Effector memory CD8-positive, alpha-beta T cell (primary cell): ENCODE data around the gene BAHCC1.

Source experiments
- ATAC-seq: fragments of 150-1000 bp; cut with Tn5 transposase; replicated peaks from 2 replicates; pipeline ENCODE4 v1.10.0; 2021; ENCODE audit warnings: mild to moderate bottlenecking, moderate library complexity
- DNase-seq, 3 experiments: peaks; one replicate each; pipeline ENCODE4 v3.0.0; 2021
- H3K27ac Mint-ChIP-seq, 2 donors: one replicate each; pipeline ENCODE4 v1.8.0; 2022; ENCODE audit warnings: mild to moderate bottlenecking in 2 of 2, mixed read lengths in 2 of 2, moderate library complexity in 2 of 2
- H3K27me3 Mint-ChIP-seq, 2 donors: one replicate each; pipeline ENCODE4 v1.8.0; 2022; ENCODE audit warnings: mixed read lengths in 2 of 2
- H3K36me3 Mint-ChIP-seq: one replicate; pipeline ENCODE4 v1.8.0; 2022; ENCODE audit warnings: mild to moderate bottlenecking, moderate library complexity, mixed read lengths; ENCODE audit not compliant: insufficient read depth
- H3K4me1 Mint-ChIP-seq, 2 donors: one replicate each; pipeline ENCODE4 v1.8.0; 2022; ENCODE audit warnings: low read depth in 2 of 2, mixed read lengths in 2 of 2
- H3K4me3 Mint-ChIP-seq, 2 donors: one replicate each; pipeline ENCODE4 v1.8.0; 2022; ENCODE audit warnings: mild to moderate bottlenecking in 2 of 2, mixed read lengths in 2 of 2, moderate library complexity in 2 of 2
- H3K9me3 Mint-ChIP-seq, 2 donors: one replicate each; pipeline ENCODE4 v1.8.0; 2022; ENCODE audit warnings: mixed read lengths in 2 of 2

The BAHCC1 gene

GRCh38 chr17:81484195-81484979, 89.1 kb downstream of the BAHCC1 start:
- H3K27ac Mint-ChIP-seq = no peak overlapping the region
- peak; percentile 84 to 92 (median 87) for DNase-seq

DNA sequence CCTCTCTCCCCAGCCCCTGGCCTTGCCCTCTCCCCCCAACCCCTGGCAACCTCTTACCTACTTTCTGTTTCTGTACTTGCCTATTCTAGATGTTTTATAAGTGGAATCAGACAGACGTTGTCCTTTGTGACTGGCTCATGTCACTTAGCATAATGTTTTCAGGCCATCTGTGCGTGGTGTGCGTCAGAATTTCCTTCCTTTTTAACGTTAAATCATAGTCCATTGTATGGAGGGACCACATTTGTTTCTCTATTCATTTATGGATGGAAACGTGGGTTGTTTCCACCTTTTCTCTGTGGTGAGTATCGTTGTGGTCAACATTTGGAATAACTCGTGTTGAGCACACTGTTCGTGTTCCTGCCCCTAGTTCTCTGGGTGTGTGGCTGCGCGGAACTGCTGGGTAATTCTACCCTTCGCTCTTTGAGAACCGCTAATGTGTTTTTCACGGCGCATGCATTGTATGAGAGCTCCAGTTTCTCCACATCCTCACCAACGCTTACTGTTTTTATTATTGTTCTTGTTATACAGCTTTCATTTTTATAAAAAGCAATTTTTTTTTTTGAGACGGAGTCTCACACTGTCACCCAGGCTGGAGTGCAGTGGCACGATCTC, 91.0 kb downstream of the BAHCC1 start:
- no peak overlapping the region for H3K27ac Mint-ChIP-seq
- H3K4me1 Mint-ChIP-seq = peaks cover 0 to 8% of the 10 kb centered on the region in 2 donors
- ATAC-seq = no peak
- H3K4me3 Mint-ChIP-seq = no peak overlapping the region
- H3K9me3 Mint-ChIP-seq = no peaks in the 10 kb centered on the region
- H3K36me3 Mint-ChIP-seq = peaks cover 9% of the 10 kb centered on the region
- no peak for DNase-seq
- H3K27me3 Mint-ChIP-seq = peaks cover 37 to 46% of the 10 kb centered on the region in 2 donors

More at GRCh38 chr17:81484195-81484979, 89.1 kb downstream of the BAHCC1 start:
- no peaks in the 10 kb centered on the region for H3K9me3 Mint-ChIP-seq
- peaks cover 5% of the 10 kb centered on the region for H3K36me3 Mint-ChIP-seq
- peak; percentile 78 for ATAC-seq
- H3K4me1 Mint-ChIP-seq = peaks cover 0 to 4% of the 10 kb centered on the region in 2 donors
- peaks cover 38 to 47% of the 10 kb centered on the region in 2 donors for H3K27me3 Mint-ChIP-seq
- no peak overlapping the region for H3K4me3 Mint-ChIP-seq

GRCh38 chr17:81487089-81487486, 91.8 kb downstream of the BAHCC1 start:
- no peak for DNase-seq
- H3K4me3 Mint-ChIP-seq = peak overlapping the region; percentile 38 to 54
- peaks cover 0 to 4% of the 10 kb centered on the region in 2 donors for H3K4me1 Mint-ChIP-seq
- H3K27me3 Mint-ChIP-seq = peaks cover 35 to 48% of the 10 kb centered on the region in 2 donors
- ATAC-seq = no peak
- peaks cover 9% of the 10 kb centered on the region for H3K36me3 Mint-ChIP-seq
- H3K27ac Mint-ChIP-seq = no peak overlapping the region
- no peaks in the 10 kb centered on the region for H3K9me3 Mint-ChIP-seq

GRCh38 chr17:81487487-81488275, 92.4 kb downstream of the BAHCC1 start:
- no peak overlapping the region for H3K27ac Mint-ChIP-seq
- peak overlapping the region; percentile 38 to 54 for H3K4me3 Mint-ChIP-seq
- peaks cover 0 to 4% of the 10 kb centered on the region in 2 donors for H3K4me1 Mint-ChIP-seq
- ATAC-seq (peak; percentile 74), DNase-seq (peak; percentile 43 to 69 (median 63))
- no peaks in the 10 kb centered on the region for H3K9me3 Mint-ChIP-seq
- H3K36me3 Mint-ChIP-seq = peaks cover 9% of the 10 kb centered on the region
- H3K27me3 Mint-ChIP-seq = peaks cover 34 to 47% of the 10 kb centered on the region in 2 donors

GRCh38 chr17:81488276-81488860, 93.1 kb downstream of the BAHCC1 start:
- DNase-seq (no peak), ATAC-seq (peak; percentile 3)
- Mint-ChIP-seq H3K36me3 (peaks cover 4% of the 10 kb centered on the region), H3K4me1 (peaks cover 0 to 4% of the 10 kb centered on the region in 2 donors), H3K27ac (no peak overlapping the region), H3K9me3 (no peaks in the 10 kb centered on the region), H3K4me3 (no peak overlapping the region), H3K27me3 (peaks cover 31 to 40% of the 10 kb centered on the region in 2 donors)

GRCh38 chr17:81489012-81489997, 94.0 kb downstream of the BAHCC1 start:
- H3K4me1 Mint-ChIP-seq = peaks cover 0 to 4% of the 10 kb centered on the region in 2 donors
- H3K9me3 Mint-ChIP-seq = no peaks in the 10 kb centered on the region
- H3K27me3 Mint-ChIP-seq = peaks cover 31 to 46% of the 10 kb centered on the region in 2 donors
- H3K36me3 Mint-ChIP-seq = peaks cover 4% of the 10 kb centered on the region
- ATAC-seq = no peak
- peak overlapping the region in 1 of 2 donors; percentile 41 for H3K27ac Mint-ChIP-seq
- H3K4me3 Mint-ChIP-seq = peak overlapping the region; percentile 47 to 70
- no peak for DNase-seq

GRCh38 chr17:81489998-81490992, 95.0 kb downstream of the BAHCC1 start:
- Mint-ChIP-seq H3K9me3 (no peaks in the 10 kb centered on the region), H3K4me1 (peaks cover 0 to 6% of the 10 kb centered on the region in 2 donors), H3K27ac (no peak overlapping the region), H3K4me3 (peak overlapping the region in 1 of 2 donors; percentile 70), H3K27me3 (peaks cover 31 to 56% of the 10 kb centered on the region in 2 donors), H3K36me3 (peaks cover 4% of the 10 kb centered on the region)
- ATAC-seq (no peak), DNase-seq (no peak)

GRCh38 chr17:81491181-81491581, 95.9 kb downstream of the BAHCC1 start:
- no peak overlapping the region for H3K4me3 Mint-ChIP-seq

DNA sequence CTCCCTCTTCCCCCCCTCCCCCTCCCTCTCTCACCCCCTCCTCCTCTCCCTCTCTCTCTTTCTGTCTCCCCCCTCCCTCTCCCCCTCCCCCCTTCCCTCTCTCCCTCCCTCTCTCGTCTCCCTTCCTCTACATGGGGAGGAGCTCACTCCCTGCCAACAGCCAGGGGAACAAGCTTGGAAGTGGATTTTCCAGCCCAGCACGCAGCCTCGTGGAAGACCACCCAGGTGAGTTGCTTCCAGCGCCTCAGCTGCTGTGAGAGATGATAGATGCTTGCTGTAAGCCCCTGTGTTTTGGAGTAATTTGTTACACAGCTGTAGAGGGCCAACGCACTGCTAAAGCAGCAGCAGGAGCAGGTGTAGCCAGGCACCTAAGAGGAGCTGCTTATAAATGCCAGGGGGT, 96.5 kb downstream of the BAHCC1 start:
- Mint-ChIP-seq H3K4me3 (no peak overlapping the region), H3K27me3 (peaks cover 24 to 50% of the 10 kb centered on the region in 2 donors), H3K27ac (peak overlapping the region in 1 of 2 donors; percentile 65), H3K9me3 (no peaks in the 10 kb centered on the region), H3K36me3 (peaks cover 4% of the 10 kb centered on the region), H3K4me1 (peaks cover 0 to 6% of the 10 kb centered on the region in 2 donors)
- DNase-seq (no peak), ATAC-seq (no peak)

More at GRCh38 chr17:81491181-81491581, 95.9 kb downstream of the BAHCC1 start:
- Mint-ChIP-seq H3K36me3 (peaks cover 4% of the 10 kb centered on the region), H3K4me1 (peaks cover 0 to 6% of the 10 kb centered on the region in 2 donors), H3K27ac (no peak overlapping the region), H3K27me3 (peaks cover 27 to 53% of the 10 kb centered on the region in 2 donors), H3K9me3 (no peaks in the 10 kb centered on the region)
- ATAC-seq = no peak
- DNase-seq = no peak

DNA sequence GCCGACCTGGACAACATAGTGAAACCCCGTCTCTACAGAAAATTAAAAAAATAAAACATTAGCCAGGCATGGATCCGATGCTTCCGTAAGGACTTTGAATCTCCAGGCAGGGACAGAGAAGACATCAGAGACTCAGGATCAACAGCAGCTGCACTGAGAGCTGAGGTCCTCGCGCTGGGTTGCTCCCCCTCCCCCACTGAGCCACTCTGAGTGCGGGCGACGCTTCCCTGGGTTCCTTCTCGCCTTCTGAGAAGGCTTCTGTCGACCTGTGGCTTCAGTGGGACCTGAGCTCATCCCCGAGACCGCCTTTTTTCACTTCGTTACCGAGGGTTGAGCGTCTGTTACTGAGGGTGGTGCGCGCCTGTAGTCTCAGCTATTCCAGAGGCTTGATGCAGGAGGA, 96.9 kb downstream of the BAHCC1 start:
- H3K36me3 Mint-ChIP-seq = peaks cover 4% of the 10 kb centered on the region
- peaks cover 0 to 6% of the 10 kb centered on the region in 2 donors for H3K4me1 Mint-ChIP-seq
- DNase-seq = no peak
- peak overlapping the region in 1 of 2 donors; percentile 65 for H3K27ac Mint-ChIP-seq
- ATAC-seq = no peak
- no peak overlapping the region for H3K4me3 Mint-ChIP-seq
- no peaks in the 10 kb centered on the region for H3K9me3 Mint-ChIP-seq
- H3K27me3 Mint-ChIP-seq = peaks cover 24 to 50% of the 10 kb centered on the region in 2 donors

- Mint-ChIP-seq H3K9me3 (no peaks in the 10 kb centered on the region), H3K27ac (no peak overlapping the region), H3K27me3 (peaks cover 24 to 50% of the 10 kb centered on the region in 2 donors), H3K4me3 (no peak overlapping the region), H3K36me3 (peaks cover 4% of the 10 kb centered on the region), H3K4me1 (peaks cover 0 to 6% of the 10 kb centered on the region in 2 donors)
- DNase-seq = no peak
- no peak for ATAC-seq
Measured at GRCh38 chr17:81492706-81493105, 97.4 kb downstream of the BAHCC1 start.
